ENCODE measurements around the gene ABCD4.

The ABCD4 gene

DNA sequence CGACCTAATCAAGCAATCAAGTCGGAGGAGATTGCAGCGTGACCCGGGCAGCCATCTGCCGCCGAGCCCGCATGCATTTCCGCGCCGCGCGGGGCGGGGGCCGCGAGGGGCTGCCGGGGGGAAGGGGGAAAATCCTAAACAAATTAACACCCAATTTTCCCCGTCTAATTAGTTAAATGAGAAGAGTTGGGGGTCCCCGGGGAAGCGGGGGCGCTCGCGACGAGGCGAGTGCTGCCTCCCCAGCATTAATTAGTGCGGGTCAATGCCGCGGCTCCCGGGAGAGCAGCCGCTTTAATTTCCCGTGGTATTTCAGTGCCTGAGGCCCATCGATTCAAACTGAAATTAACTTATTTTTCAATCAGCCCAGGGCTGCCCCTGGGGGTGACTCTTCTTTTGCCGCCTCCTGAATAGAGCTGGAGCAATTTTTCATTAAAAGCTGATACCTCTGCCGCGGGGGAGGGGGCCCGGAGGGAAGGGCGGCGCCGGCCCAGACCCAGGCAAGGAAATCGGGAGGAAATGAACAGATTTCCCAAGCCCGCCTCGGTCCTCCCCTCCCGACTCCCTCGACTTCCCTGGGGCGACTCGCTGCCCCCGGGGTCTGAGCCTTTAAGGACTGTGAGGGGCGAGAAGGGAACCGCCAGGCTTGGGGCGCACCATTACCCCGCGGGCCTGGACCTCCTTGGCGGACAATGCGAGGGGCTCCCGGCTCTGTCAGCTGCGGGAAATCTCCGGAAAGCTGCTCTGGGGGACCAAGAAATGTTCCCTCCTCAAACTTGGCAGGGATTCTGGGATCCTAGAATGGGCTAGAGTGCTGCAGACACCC is 44.6 kb downstream of the ABCD4 start:
- peak in 1 of 2 experiments; percentile 5 for DNase-seq

DNA sequence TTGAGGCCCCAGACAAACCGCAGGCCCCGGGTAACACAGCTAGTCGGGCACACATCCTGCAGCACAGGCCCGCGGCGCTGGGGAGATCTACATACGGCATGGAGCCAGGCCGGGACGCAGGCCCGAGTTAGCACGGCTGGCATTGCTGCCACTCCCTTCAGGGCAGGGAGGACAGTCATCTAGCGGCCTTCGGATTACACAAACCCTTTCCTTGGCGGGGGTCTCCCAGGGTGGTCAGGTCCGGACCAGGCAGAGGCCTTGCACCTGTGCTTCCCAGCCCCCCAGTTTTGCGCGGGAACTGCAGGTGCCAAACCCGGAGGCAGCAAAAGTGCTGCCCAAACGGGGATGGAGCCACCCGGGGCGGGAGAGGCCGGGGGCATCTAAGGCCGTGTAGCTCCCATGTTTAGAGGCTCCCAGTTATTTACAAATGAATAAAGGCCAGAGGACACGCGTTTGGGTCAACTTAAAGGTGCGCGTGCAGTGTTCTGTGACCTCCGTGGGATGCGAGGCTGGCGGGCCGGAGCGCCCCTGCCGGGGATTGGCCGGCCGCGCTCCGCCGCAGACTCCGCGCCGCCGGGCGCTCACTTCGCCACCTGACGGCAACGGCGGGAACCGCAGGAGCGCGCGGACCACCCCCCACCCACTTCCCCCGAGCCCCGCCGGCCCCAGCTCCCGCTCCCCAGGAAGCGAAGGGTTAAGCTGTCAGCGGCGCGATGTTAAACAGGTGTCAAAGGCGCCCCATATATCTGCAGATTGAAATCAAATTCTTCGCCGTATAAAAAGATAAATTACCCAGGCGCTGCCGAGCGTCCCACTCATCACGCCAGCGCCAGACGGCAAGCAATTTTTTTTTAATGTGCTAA is 45.4 kb downstream of the ABCD4 start:
- peak; percentile 35 to 45 for DNase-seq

DNA sequence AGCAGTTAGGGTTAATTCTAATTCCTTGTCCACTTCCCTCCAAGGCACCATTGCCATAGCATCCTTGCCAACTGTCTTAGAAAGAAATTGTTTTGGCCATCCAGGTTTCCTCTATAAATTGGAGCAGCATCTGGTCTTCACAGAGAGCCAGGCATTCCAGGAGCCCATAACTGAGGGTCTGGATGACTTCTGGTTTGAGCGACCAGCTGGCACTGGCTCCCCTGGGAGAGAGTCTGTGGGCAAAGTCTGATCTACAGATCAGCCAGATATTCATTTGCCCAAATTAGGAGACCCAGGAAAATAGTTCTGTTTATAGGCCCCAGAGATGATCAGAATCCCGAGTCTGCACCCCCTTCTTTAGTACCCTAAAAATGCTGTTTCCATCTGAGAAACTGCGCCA is 47.5 kb downstream of the ABCD4 start:
- no peak for DNase-seq

DNA sequence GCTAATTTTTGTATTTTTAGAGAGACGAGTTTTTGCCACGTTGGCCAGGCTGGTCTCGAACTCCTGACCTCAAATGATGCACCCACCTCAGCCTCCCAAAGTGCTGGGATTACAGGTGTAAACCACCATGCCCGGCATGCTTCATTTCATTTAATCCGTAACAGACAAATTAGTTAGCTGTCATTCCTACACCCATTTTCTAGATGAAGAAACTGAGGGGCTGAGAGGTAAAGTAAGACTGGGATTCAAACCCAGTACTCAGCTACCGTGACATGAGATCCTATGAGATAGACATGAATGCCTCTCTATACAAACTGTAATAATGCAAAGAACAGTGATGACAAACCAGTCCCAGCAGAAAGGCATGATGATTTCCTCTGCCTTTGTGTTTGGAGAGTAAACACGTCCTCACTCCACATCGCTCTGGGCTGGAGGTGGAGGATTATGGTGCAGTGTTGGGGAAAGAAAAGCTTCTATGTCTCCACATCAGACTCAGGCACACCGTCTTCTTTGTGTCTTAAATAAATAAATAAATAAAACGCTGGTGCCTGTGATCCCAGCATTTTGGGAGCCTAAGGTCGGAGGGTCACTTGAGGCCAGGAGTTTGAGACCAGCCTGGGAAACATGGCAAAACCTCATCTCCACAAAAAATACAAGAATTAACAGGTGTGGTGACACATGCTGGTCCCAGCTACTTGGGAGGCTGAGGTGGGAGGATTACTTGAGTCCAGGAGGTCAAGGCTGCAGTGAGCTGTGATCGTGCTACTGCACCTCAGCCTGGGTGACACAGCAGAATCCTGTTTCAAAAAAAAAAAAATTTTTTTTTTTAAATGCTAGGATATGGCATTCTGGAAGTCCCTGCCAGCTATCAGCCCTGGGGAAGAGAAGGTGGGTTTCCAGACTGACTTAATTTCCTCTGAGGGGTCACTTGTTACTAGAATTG is 53.0 kb downstream of the ABCD4 start:
- no peak for DNase-seq

DNA sequence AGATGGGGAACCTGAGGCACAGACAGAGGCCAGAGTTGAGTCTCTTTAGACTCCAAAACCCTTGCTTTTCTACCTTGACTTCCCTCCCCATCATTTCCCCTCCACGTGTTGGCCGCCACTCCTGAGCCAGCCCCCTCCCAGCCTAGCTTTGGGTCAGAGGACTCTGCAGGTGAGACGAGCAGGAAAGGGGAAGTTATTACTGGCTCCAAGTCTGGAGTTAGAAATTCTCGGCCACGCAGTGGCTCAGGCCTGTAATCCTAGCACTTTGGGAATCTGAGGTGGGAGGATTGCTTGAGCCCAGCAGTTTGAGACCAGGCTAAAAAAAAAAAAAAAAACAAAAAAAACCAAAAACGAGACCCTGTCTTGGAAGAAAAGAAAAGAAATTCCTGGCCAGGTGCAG is 54.7 kb downstream of the ABCD4 start:
- DNase-seq: no peak

DNA sequence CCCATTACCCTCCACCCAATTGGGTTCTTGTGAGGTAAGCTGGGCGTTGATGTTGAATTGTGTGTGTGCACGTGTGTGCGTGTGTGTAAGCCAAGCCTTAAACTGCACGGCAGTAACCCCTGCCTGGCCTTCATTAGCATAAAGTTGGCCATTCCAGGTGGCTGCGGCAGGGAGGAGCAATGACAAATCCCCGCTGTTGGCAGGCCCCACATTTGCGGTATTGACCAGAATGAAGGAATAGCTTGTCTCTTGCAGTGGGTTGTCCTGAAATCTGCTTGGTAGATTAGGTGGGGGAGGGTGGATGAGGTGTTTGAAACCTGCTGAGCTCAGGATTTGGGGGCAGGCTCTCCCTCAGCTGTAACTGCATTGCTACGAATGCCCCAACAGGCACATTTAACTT is 56.2 kb downstream of the ABCD4 start:
- no peak for DNase-seq

DNA sequence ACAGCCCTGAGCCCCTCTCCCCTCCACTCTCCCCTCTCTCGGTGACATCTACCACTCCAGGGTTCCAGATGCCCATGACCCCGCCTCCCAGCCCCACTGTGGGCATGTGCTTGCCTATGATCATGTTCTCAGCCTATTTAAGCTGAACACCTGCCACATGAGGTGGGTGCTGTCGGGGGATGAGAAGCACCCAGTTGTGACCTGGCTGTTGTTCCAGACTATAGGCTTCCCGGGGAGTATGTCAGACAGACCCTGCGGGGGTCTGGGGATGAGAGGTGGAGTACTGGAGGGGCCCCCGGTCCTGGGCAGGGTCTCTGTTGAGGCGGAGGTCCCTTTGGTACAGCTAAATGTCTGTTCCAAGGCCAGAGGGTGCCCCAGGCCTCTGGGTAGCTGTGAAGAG is 57.4 kb downstream of the ABCD4 start:
- no peak for DNase-seq

DNA sequence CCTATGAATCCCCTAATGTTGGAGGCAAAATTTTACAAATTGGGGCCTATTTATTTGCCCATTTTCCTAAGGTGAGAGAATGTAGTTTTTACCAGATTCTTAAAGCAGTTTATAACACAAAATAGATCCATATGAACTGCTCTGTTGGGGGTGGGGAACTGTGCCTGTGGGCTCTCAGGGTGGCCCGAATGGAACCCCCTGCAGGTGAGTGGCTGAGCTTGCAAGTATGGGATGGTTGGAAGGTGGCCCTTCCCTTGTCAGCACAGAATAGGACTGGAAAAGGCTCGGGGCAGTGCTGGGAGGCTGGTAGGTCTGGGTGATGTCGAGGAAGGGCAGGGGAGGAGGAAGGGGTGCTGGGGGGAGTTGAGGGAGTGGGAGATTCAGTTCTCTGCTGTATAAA is 58.6 kb downstream of the ABCD4 start:
- no peak for DNase-seq

DNA sequence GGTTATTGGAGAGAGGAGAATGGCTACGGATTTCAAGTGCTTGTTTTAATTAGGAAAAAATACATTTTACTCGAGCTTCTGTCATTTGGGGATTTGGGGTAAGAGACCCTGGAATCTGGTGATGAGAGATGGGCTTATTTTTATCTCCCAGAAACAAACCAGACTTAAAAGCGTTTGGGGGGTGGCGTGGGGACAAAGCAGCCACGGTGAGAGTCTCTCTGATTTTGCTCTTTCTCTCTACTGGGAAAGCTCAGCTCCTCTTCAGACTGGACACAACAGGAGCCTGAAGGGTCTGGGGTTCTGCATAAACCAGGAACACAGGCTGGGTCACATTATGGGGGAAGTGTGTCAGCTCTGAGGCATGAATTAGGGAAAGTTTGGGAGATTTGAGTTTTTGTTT is 59.7 kb downstream of the ABCD4 start:
- no peak for DNase-seq

DNA sequence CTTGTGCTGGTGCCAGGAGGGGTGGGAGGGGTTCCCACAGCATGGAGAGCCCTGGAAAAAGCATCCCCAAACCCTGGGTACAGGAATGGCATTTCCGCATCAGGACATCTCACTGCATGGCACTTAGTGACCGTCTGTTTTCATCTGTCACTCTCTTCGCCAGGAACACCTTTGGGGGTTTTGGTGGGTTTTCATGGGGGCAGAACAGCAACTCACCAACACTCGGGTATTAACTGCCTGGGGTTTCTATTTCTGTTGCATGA is 60.0 kb downstream of the ABCD4 start:
- DNase-seq: no peak

DNA sequence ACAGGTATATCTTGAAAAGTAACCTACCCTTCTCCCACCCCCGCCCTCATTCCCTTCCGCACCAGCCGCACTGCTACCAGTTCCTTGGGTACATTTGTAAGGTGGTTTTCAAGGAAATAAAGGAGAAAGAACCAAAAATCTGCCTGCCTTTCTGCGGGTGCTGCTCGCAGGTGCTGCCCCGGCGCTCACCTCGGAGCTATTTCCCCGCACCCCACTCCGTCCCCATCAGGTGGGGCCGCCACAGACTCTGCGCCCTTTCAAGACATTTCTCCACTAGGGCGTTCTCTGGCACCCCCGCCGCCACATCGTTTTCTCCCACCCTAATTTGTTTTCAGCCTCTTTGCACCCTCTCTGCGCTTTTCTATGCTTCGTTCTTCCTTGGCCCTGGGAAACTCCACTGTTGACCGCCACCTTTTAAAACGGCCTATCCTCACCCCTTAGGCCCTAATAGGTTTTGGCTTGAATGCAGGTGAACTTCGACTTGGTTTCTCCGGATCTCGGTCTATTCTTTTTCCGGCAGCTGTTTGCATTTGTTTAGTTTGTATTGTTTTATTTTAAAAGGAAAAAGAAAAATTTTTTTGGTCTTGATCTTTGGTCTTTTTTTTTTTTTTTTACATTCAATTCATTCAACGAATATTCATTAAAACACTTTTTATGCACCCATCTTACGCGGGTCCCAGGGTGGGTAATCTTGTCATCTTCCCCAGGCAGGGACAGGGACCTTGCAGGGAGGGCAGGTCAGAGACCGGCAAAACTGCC is 60.5 kb downstream of the ABCD4 start:
- no peak for DNase-seq

DNA sequence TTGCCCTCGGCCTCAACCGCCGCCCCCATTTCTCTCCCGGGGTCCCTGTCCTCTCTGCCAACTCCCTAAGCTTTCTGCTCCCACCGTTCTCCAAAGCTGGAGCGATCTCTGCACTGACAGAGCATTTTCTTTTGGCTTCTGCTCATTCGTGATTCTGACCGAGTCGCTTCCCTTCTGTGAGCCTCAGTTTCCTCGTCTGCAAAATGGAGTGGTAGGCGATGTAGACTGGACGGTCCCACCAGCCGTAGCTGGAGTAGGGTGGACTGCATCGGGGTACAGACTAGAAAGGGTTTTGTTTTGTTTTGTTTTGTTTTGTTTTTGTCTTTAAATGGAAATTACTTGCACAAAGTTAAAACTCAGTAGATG is 61.1 kb downstream of the ABCD4 start:
- DNase-seq: no peak

DNA sequence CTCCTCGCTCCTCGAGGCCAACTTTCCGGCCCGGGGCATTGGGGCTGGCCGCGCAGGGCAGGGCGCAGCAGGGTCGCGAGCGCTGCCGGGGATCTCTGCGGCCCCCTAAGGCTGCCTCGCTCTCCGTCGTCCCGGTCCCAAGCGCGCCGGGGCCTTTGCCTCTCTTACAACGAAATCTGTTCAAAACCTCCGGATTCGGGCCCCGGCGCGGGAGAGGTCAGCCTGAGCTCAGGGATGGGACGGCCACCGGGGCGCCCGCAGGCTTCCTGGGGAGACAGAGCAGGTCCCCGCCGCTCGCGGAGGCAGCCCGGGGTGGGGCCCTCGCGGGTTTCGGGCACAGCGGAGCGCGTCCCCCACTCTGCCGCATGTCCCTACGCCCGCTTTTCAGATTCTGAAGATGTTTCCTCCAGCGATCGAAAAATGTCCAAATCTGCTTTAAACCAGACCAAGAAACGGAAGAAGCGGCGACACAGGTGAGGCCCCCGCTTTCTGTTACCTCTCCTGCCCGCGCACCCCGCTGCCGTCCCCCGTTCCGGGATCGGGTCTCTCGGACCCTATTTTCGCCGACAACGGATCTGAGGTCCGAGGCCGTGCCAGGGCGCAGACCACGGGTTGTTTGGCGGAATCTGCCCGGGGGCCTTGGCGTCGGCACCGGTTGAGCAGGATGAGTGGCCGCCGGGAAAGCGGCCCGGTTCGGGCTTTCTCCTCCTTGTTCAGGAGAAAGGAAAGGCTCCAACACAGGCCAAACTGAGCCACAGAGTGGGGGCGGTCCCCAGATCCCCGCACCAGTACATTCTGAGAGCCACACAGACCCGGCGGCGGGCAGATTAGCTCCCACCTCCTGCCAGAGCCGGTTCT is 61.7 kb downstream of the ABCD4 start:
- no peak for DNase-seq

DNA sequence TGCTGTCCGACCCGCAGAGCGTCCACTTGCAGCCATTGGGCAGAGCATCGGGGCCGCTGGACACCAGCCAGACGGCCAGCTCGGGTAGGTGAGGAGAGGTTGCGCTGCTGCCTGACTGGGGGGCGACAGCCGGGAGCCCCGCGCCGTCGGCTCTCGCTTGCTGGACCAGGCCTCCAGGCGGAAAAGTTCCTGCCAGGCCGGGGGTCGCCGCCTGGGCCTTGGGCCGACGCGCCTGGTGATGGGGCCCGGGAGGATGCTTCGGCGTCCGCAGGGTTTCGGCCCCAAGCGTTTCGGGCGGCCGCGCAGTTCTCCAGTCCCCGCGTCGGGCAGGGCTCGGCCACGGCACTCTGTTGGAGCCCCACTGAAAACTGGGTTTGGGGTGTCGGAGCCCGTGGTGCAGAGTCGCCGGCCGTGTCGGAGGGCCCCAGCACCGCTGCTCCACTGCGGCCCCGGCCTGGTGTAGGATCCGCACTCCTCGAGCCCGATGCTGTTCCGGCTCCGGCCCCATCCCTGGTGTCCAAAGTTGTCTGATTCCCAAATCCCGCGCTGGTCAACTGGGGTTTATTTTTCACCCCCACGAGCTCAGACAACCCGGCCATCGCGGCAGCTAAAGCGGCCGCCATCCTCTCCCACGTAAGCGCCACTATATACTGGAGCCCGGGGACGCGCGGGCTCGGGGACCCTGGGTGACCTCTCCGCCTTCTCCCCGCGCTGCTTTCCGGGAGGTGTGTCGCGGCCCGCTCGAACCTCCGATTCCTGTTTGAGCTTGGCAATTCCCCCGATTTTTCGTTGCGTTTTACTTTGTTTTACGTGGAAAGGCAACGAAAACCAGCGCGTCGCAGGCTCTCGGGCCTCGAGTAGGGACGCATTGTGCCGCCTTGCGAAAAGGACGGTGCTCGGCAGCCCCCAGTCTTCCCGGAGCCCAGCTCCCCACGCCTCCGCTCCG is 62.6 kb downstream of the ABCD4 start:
- DNase-seq: no peak

DNA sequence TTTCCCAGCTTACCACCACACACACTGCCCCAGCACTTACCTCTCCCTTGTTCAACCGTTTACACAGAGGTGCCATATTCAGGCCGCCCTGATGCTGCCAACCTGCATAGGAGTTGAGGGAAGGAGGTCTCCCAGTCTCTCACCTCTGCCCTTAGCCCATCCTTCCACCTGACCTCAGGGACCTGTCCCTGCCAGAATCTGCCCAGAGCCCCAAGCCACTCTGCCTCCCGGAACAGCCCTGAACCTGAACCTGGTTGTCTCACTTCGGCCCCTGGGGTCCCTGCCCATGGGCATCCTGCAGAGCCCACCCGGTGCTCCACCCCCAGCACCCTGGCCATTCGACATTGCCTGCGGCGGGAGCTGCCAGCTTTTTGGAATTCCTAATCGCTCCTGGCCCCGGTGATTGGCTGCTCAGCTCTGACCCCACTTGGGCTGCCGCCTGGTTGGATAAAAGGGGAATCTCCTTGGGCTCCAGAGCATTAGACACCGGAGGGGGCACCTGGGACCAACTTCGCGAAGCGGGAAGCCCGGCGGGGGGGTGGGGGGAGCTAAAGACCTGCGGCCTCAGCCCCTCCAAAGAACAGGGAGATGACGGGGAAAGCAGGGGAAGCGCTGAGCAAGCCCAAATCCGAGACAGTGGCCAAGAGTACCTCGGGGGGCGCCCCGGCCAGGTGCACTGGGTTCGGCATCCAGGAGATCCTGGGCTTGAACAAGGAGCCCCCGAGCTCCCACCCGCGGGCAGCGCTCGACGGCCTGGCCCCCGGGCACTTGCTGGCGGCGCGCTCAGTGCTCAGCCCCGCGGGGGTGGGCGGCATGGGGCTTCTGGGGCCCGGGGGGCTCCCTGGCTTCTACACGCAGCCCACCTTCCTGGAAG is 63.5 kb downstream of the ABCD4 start, which contains the start of gene VSX2:
Gene VSX2, plus strand, starts transcription at position 476 of the 874 bp plus-strand sequence. Its CDS starts 113 bp downstream, at position 589.
- no peak for DNase-seq

DNA sequence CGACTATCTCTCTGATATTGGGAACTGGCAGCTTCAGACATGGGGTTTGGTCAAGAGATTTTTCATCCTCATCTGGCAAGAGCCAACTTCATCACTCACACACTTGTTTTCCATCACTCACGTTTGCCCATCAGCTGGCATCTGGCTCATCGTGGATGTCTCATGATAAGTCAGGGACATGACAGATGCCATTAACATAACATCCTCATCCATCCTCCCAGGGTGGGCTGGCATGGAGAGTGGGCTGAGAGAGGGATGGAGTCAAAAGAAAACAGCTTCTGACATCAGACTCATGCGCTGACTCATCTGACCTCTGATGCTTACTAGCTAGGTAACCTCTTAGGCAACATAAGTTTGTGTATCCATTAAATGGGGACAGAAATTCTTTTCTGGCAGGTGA is 65.3 kb downstream of the ABCD4 start:
- no peak for DNase-seq
